Osteoblast (primary cell): ENCODE results near the gene TBX21. TPM values are rescaled to one million over a fixed set of nuclear protein-coding genes. Genes with fewer than 3 reads are reported as not detected.

Experiments
- DNase-seq: peaks from one replicate; pipeline ENCODE4 v3.0.0; 2011; ENCODE audit warnings: low spot score, mixed read lengths; ENCODE audit not compliant: insufficient read length; ENCODE audit errors: missing footprints
- H2AFZ ChIP-seq: 2 replicates; pipeline ENCODE4 v1.6.0; 2011; ENCODE audit warnings: mild to moderate bottlenecking, low read length
- H3K27ac ChIP-seq: 2 replicates; pipeline ENCODE4 v1.5.1; 2011; ENCODE audit warnings: mild to moderate bottlenecking, low read depth, low read length, moderate library complexity
- H3K27me3 ChIP-seq: 2 replicates; pipeline ENCODE4 v1.6.0; 2012; ENCODE audit warnings: mild to moderate bottlenecking, control low read depth, inconsistent platforms, low read length, moderate library complexity; ENCODE audit not compliant: insufficient read depth
- H3K36me3 ChIP-seq: 2 replicates; pipeline ENCODE4 v1.5.1; 2011; ENCODE audit warnings: mild to moderate bottlenecking, low read length, control low read depth, moderate library complexity; ENCODE audit not compliant: insufficient read depth
- H3K4me1 ChIP-seq: 2 replicates; pipeline ENCODE4 v1.5.1; 2011; ENCODE audit warnings: mild to moderate bottlenecking, low read length, control low read depth, moderate library complexity; ENCODE audit not compliant: insufficient read depth
- H3K4me2 ChIP-seq: 2 replicates; pipeline ENCODE4 v1.6.0; 2011; ENCODE audit warnings: mild to moderate bottlenecking, low read length; ENCODE audit not compliant: insufficient read depth
- H3K4me3 ChIP-seq: fragments of 200-600 bp; sonication (generic); 3 replicates; pipeline ENCODE4 v1.5.1; 2012; ENCODE audit warnings: mild to moderate bottlenecking, low read length, inconsistent platforms; ENCODE audit not compliant: insufficient read depth
- H3K79me2 ChIP-seq: 2 replicates; pipeline ENCODE4 v1.6.0; 2012; ENCODE audit warnings: mild to moderate bottlenecking, low read length, control low read depth, inconsistent platforms; ENCODE audit not compliant: insufficient read depth
- H3K9me3 ChIP-seq: 2 replicates; pipeline ENCODE4 v1.5.1; 2011; ENCODE audit warnings: low read depth, low read length, control low read depth
- H4K20me1 ChIP-seq: 2 replicates; pipeline ENCODE4 v1.6.0; 2012; ENCODE audit warnings: mild to moderate bottlenecking, low read length, control low read depth; ENCODE audit not compliant: insufficient read depth
- CTCF ChIP-seq: IDR thresholded peaks from 2 replicates; pipeline ENCODE4 v1.5.1; 2011; ENCODE audit warnings: mild to moderate bottlenecking, low read depth, low read length, moderate library complexity; ENCODE audit errors: extremely low read depth
- total RNA-seq: library from RNA; depleted of rRNA; stranded (reverse); fragments of >200 nt; gene quantifications from 2 replicates; pipeline ENCODE4 v1.2.3, GENCODE V29; 2012

Gene TBX21
- total RNA-seq, 1 donor, result not detected

DNA sequence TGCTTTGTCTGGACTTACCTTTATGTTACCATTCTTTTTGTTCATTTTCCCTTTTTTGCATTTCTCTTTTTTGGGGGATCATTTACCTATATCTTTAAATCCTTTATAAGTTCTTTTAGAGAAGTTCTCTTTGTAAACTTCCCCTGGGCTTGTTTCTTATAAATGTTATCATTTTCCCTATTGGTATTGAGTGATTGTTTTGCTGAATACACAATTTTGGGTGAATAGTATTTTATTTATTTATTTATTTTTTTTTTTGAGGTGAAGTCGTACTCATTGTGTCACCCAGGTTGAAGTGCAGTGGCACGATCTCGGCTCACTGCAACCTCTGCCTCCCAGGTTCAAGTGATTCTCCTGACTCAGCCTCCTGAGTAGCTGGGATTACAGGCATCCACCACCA lies 18.4 kb downstream of the TBX21 start:
- no peak for TF ChIP-seq CTCF
- H3K27me3 ChIP-seq, result peaks cover 21% of the 10 kb centered on the region
- H3K4me3 ChIP-seq, result no peak overlapping the region

GRCh38 chr17:47757386-47757785 lies 24.4 kb downstream of the TBX21 start:
- no peak for TF ChIP-seq CTCF
- no peak overlapping the region for H3K4me3 ChIP-seq
- H3K4me1 ChIP-seq, result no peaks in the 10 kb centered on the region
- no peak overlapping the region for H3K4me2 ChIP-seq
- no peaks in the 10 kb centered on the region for H4K20me1 ChIP-seq
- no peak overlapping the region for H3K27ac ChIP-seq
- no peaks in the 10 kb centered on the region for H3K36me3 ChIP-seq
- DNase-seq, result no peak
- peaks cover 12% of the 10 kb centered on the region for H3K27me3 ChIP-seq
- H3K9me3 ChIP-seq, result peaks cover 4% of the 10 kb centered on the region
- H2AFZ ChIP-seq, result no peak overlapping the region
- H3K79me2 ChIP-seq, result no peaks in the 10 kb centered on the region

More for the DNA sequence above, 18.4 kb downstream of the TBX21 start:
- H3K4me2 ChIP-seq, result no peak overlapping the region
- H4K20me1 ChIP-seq, result no peaks in the 10 kb centered on the region
- no peak for DNase-seq
- no peak overlapping the region for H3K27ac ChIP-seq
- H3K4me1 ChIP-seq, result no peaks in the 10 kb centered on the region
- H2AFZ ChIP-seq, result no peak overlapping the region
- no peaks in the 10 kb centered on the region for H3K9me3 ChIP-seq
- H3K79me2 ChIP-seq, result no peaks in the 10 kb centered on the region
- H3K36me3 ChIP-seq, result no peaks in the 10 kb centered on the region

GRCh38 chr17:47760409-47761140 lies 27.5 kb downstream of the TBX21 start:
- no peak overlapping the region for H2AFZ ChIP-seq
- H3K79me2 ChIP-seq, result no peaks in the 10 kb centered on the region
- H3K4me2 ChIP-seq, result no peak overlapping the region
- H3K27me3 ChIP-seq, result peaks cover 7% of the 10 kb centered on the region
- H3K4me3 ChIP-seq, result no peak overlapping the region
- peaks cover 4% of the 10 kb centered on the region for H3K9me3 ChIP-seq
- H3K4me1 ChIP-seq, result no peaks in the 10 kb centered on the region
- H3K36me3 ChIP-seq, result no peaks in the 10 kb centered on the region
- no peak overlapping the region for H3K27ac ChIP-seq
- no peak for TF ChIP-seq CTCF
- DNase-seq, result no peak
- no peaks in the 10 kb centered on the region for H4K20me1 ChIP-seq

DNA sequence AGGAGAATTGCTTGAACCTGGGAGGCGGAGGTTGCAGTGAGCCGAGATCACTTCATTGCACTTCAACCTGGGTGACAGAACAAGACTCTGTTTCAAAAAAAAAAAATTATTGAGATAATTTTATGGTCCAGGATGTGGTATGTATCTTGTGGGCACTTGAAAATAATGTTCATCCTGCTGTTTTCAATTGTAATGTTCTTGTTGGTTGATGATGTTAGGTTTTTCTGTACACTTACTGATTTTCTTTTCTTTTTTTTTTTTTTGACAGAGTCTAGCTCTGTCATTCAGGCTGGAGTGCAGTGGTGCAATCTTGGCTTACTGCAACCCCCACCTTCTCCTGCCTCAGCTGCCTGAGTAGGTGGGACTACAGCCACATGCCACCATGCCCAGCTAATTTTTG lies 29.7 kb downstream of the TBX21 start:
- no peak for DNase-seq
- Histone ChIP-seq H4K20me1 (no peaks in the 10 kb centered on the region), H3K27me3 (peaks cover 7% of the 10 kb centered on the region), H3K36me3 (no peaks in the 10 kb centered on the region), H3K4me3 (no peak overlapping the region), H2AFZ (no peak overlapping the region), H3K79me2 (no peaks in the 10 kb centered on the region), H3K9me3 (peaks cover 4% of the 10 kb centered on the region), H3K4me2 (no peak overlapping the region), H3K4me1 (no peaks in the 10 kb centered on the region), H3K27ac (no peak overlapping the region)
- no peak for TF ChIP-seq CTCF
